Right ventricle myocardium superior (tissue), 1 donor: Measurements from ENCODE around the gene METRN. TPM values are rescaled to one million over a fixed set of nuclear protein-coding genes. Genes with fewer than 3 reads are reported as not detected.
"Not testable (repeated sequence)": the region's sequence is repeated elsewhere in the genome, so short reads cannot be mapped to it uniquely, and the experiment has no call there.

Experiments
- ATAC-seq: fragments of 200-7000 bp; cut with Tn5 transposase; one replicate; pipeline ENCODE4 v1.9.1; 2020; ENCODE audit warnings: mild to moderate bottlenecking; ENCODE audit not compliant: poor library complexity
- DNase-seq: peaks from one replicate; pipeline ENCODE4 v3.0.0-alpha.2; 2020
- intact Hi-C: fragments of 100-400 bp; cut with DNase I; formaldehyde crosslinking; loops from one replicate; pipeline ENCODE4 v1.11.2; 2022
- total RNA-seq: library from RNA; stranded (reverse); fragmentation: NEBNext Ultra II Directional; extraction: Animal tissue kit (Norgen Biotek cat#: 25700); gene quantifications from one replicate; pipeline ENCODE4 v1.2.1, GENCODE V29; 2021
- donor health status: DM: no; HTN: yes; CAD: no; lungs with severe emphysema.

METRN gene
- total RNA-seq, 1 donor from 2014 or later, result 59.6 TPM

- no peak for ATAC-seq
- intact Hi-C loops, result no loop called here
- no peak for DNase-seq
These were observed 9.3 kb upstream of the METRN start, which contains the start of gene FBXL16 for GRCh38 chr16:705431-706188. Gene FBXL16 (minus strand): TSS chr16:705801. CDS start chr16:697405, 8,396 bp downstream.

- intact Hi-C loops, result no loop called here
- DNase-seq (no peak), ATAC-seq (no peak)
These were observed 8.5 kb upstream of the METRN start for GRCh38 chr16:706189-707061.

GRCh38 chr16:707062-707538 is 7.8 kb upstream of the METRN start:
- intact Hi-C loops, result no loop called here
- DNase-seq (no peak), ATAC-seq (no peak)

GRCh38 chr16:708019-708418 is 6.9 kb upstream of the METRN start:
- intact Hi-C loops, result no loop called here
- ATAC-seq (no peak), DNase-seq (no peak)

GRCh38 chr16:708959-709358 is 6.0 kb upstream of the METRN start:
- intact Hi-C loops, result no loop called here
- no peak for DNase-seq
- ATAC-seq, result no peak

- intact Hi-C loops, result loop anchor here (5.0 kb wide), 1 partner anchor 347 kb away; no protein-coding TSS in a partner anchor
- no peak for ATAC-seq
- no peak for DNase-seq
These were observed 5.1 kb upstream of the METRN start for GRCh38 chr16:709566-710499.

GRCh38 chr16:710500-711075 is 4.3 kb upstream of the METRN start:
- DNase-seq (no peak), ATAC-seq (no peak)
- intact Hi-C loops, result loop anchor here (5.0 kb wide), 1 partner anchor 347 kb away; no protein-coding TSS in a partner anchor

GRCh38 chr16:711084-711483 is 3.8 kb upstream of the METRN start:
- DNase-seq (no peak), ATAC-seq (no peak)
- intact Hi-C loops, result loop anchor here (5.0 kb wide), 1 partner anchor 346 kb away; no protein-coding TSS in a partner anchor

GRCh38 chr16:711548-712320 is 3.2 kb upstream of the METRN start:
- intact Hi-C loops, result loop anchor here (5.0 kb wide), 1 partner anchor 346 kb away; no protein-coding TSS in a partner anchor
- peak; percentile 88 for DNase-seq
- ATAC-seq, result peak; percentile 74

- intact Hi-C loops, result loop anchor here (5.0 kb wide), 1 partner anchor 345 kb away; no protein-coding TSS in a partner anchor
- not testable (repeated sequence) for ATAC-seq
These were observed 2.1 kb upstream of the METRN start for GRCh38 chr16:712740-713250.

GRCh38 chr16:714079-714478 is 839 bp upstream of the METRN start:
- no peak for DNase-seq
- ATAC-seq, result no peak
- intact Hi-C loops, result loop anchor here (2.0 to 5.0 kb wide), 2 partner anchors 71 to 343 kb away; no protein-coding TSS in a partner anchor

More at GRCh38 chr16:712740-713250, 2.1 kb upstream of the METRN start:
- not testable (repeated sequence) for DNase-seq

GRCh38 chr16:715477-716199 is 720 bp downstream of the METRN start:
- ATAC-seq (no peak), DNase-seq (no peak)
- intact Hi-C loops, result loop anchor here (2.0 kb wide), 1 partner anchor 69 kb away; no protein-coding TSS in a partner anchor

- ATAC-seq (no peak), DNase-seq (no peak)
- intact Hi-C loops, result no loop called here
These were observed 1.3 kb downstream of the METRN start for GRCh38 chr16:716200-716568.

GRCh38 chr16:716768-717325 is 1.9 kb downstream of the METRN start:
- DNase-seq, result no peak
- ATAC-seq, result no peak
- intact Hi-C loops, result no loop called here

GRCh38 chr16:717450-718245 is 2.7 kb downstream of the METRN start:
- DNase-seq (no peak), ATAC-seq (no peak)
- intact Hi-C loops, result no loop called here
